IPS-18c (cell line): ENCODE data around the gene LHX4.

Source experiments
- H3K4me3 ChIP-seq: 2 replicates; pipeline ENCODE4 v1.7.0; 2013; ENCODE audit warnings: low read depth, mild to moderate bottlenecking, low read length, moderate library complexity; ENCODE audit not compliant: insufficient read depth
- H3K9me3 ChIP-seq: one replicate; pipeline ENCODE4 v1.6.1; 2013; ENCODE audit warnings: mild to moderate bottlenecking, low read length, moderate library complexity; ENCODE audit not compliant: control insufficient read depth, insufficient read depth

Gene LHX4

GRCh38 chr1:180229483-180230415 lies at the start of gene LHX4:
Gene LHX4, plus strand, starts transcription at chr1:180230264. Its CDS starts 266 bp downstream, at chr1:180230530.
- H3K4me3 ChIP-seq = peak within 1 kb of the TSS; percentile 72
- peaks cover 6% of the 10 kb centered on the region for H3K9me3 ChIP-seq

GRCh38 chr1:180181048-180181447 lies 49.0 kb upstream of the LHX4 start:
- H3K4me3 ChIP-seq = no peak overlapping the region
- H3K9me3 ChIP-seq = no peaks in the 10 kb centered on the region

- no peak overlapping the region for H3K4me3 ChIP-seq
- H3K9me3 ChIP-seq = no peaks in the 10 kb centered on the region
Measured at GRCh38 chr1:180181996-180182642, 47.9 kb upstream of the LHX4 start.

GRCh38 chr1:180182643-180183311 lies 47.3 kb upstream of the LHX4 start:
- Histone ChIP-seq H3K4me3 (no peak overlapping the region), H3K9me3 (no peaks in the 10 kb centered on the region)

- no peak overlapping the region for H3K4me3 ChIP-seq
- no peaks in the 10 kb centered on the region for H3K9me3 ChIP-seq
Measured at GRCh38 chr1:180183426-180183825, 46.6 kb upstream of the LHX4 start.

- no peaks in the 10 kb centered on the region for H3K9me3 ChIP-seq
- no peak overlapping the region for H3K4me3 ChIP-seq
Measured at GRCh38 chr1:180184041-180184440, 46.0 kb upstream of the LHX4 start.

GRCh38 chr1:180185281-180185680 lies 44.8 kb upstream of the LHX4 start:
- no peaks in the 10 kb centered on the region for H3K9me3 ChIP-seq

GRCh38 chr1:180185971-180186645 lies 44.0 kb upstream of the LHX4 start:
- H3K4me3 ChIP-seq = no peak overlapping the region
- H3K9me3 ChIP-seq = no peaks in the 10 kb centered on the region

More at GRCh38 chr1:180185281-180185680, 44.8 kb upstream of the LHX4 start:
- H3K4me3 ChIP-seq = no peak overlapping the region

GRCh38 chr1:180186831-180187230 lies 43.2 kb upstream of the LHX4 start:
- Histone ChIP-seq H3K4me3 (no peak overlapping the region), H3K9me3 (no peaks in the 10 kb centered on the region)

GRCh38 chr1:180187626-180188025 lies 42.4 kb upstream of the LHX4 start:
- Histone ChIP-seq H3K4me3 (no peak overlapping the region), H3K9me3 (no peaks in the 10 kb centered on the region)

GRCh38 chr1:180188091-180188506 lies 42.0 kb upstream of the LHX4 start:
- no peak overlapping the region for H3K4me3 ChIP-seq

GRCh38 chr1:180188684-180189175 lies 41.3 kb upstream of the LHX4 start:
- Histone ChIP-seq H3K9me3 (no peaks in the 10 kb centered on the region), H3K4me3 (no peak overlapping the region)

More at GRCh38 chr1:180188091-180188506, 42.0 kb upstream of the LHX4 start:
- no peaks in the 10 kb centered on the region for H3K9me3 ChIP-seq

- no peak overlapping the region for H3K4me3 ChIP-seq
- no peaks in the 10 kb centered on the region for H3K9me3 ChIP-seq
Measured at GRCh38 chr1:180190091-180190490, 40.0 kb upstream of the LHX4 start.

- no peak overlapping the region for H3K4me3 ChIP-seq
- H3K9me3 ChIP-seq = no peaks in the 10 kb centered on the region
Measured at GRCh38 chr1:180192172-180192571, 37.9 kb upstream of the LHX4 start.

- Histone ChIP-seq H3K9me3 (no peaks in the 10 kb centered on the region), H3K4me3 (no peak overlapping the region)
Measured at GRCh38 chr1:180193141-180194047, 36.7 kb upstream of the LHX4 start.

GRCh38 chr1:180194048-180194425 lies 36.0 kb upstream of the LHX4 start:
- Histone ChIP-seq H3K9me3 (no peaks in the 10 kb centered on the region), H3K4me3 (no peak overlapping the region)
